Neural cell (in vitro differentiated cells): ENCODE data around the gene CTLA4. TPM values are rescaled to one million over a fixed set of nuclear protein-coding genes. Genes with fewer than 3 reads are reported as not detected.

ENCODE experiments used
- H2AFZ ChIP-seq: fragments of 200-600, 300-800 bp; sonication (generic), shearing (Covaris generic); 2 replicates; pipeline ENCODE4 v1.6.0; 2014; ENCODE audit warnings: low read depth, mild to moderate bottlenecking, antibody characterized with exemption, low read length, moderate library complexity
- H3F3A ChIP-seq: fragments of 200-600 bp; shearing (Covaris generic); 2 replicates; pipeline ENCODE4 v1.6.1; 2016; ENCODE audit warnings: mild to moderate bottlenecking, moderate library complexity, mixed read lengths, antibody characterized with exemption, low read length; ENCODE audit not compliant: insufficient read depth, poor library complexity, severe bottlenecking
- H3K27ac ChIP-seq: fragments of 200-600, 300-800 bp; sonication (generic), shearing (Covaris generic); 2 replicates; pipeline ENCODE4 v1.5.1; 2014; ENCODE audit warnings: mild to moderate bottlenecking, low read length, moderate library complexity
- H3K27me3 ChIP-seq: fragments of 300-800, 200-600 bp; sonication (generic), shearing (Covaris generic); 2 replicates; pipeline ENCODE4 v1.6.0; 2014; ENCODE audit warnings: mild to moderate bottlenecking, low read depth, low read length, moderate library complexity; ENCODE audit not compliant: insufficient read depth
- H3K36me3 ChIP-seq: fragments of 300-800, 200-600 bp; sonication (generic), shearing (Covaris generic); 2 replicates; pipeline ENCODE4 v1.5.1; 2014; ENCODE audit warnings: mild to moderate bottlenecking, antibody characterized with exemption, low read length, moderate library complexity; ENCODE audit not compliant: insufficient read depth
- H3K4me2 ChIP-seq: fragments of 300-800, 200-600 bp; sonication (generic), shearing (Covaris generic); 2 replicates; pipeline ENCODE4 v1.6.0; 2014; ENCODE audit warnings: mild to moderate bottlenecking, low read length
- H3K4me3 ChIP-seq: fragments of 300-800, 200-600 bp; sonication (generic), shearing (Covaris generic); 2 replicates; pipeline ENCODE4 v1.5.1; 2014; ENCODE audit warnings: mild to moderate bottlenecking, low read length, moderate library complexity
- H3K79me2 ChIP-seq: fragments of 200-600 bp; shearing (Covaris generic); replicated peaks from 2 replicates; pipeline ENCODE4 v1.6.0; 2014; ENCODE audit warnings: mild to moderate bottlenecking, low read length, moderate library complexity; ENCODE audit not compliant: insufficient read depth
- H3K9ac ChIP-seq: fragments of 300-800, 200-600 bp; sonication (generic), shearing (Covaris generic); 2 replicates; pipeline ENCODE4 v1.6.1; 2016; ENCODE audit warnings: mild to moderate bottlenecking, low read length, mixed read lengths
- H3K9me2 ChIP-seq: fragments of 200-600 bp; shearing (Covaris generic); 2 replicates; pipeline ENCODE4 v1.6.1; 2016; ENCODE audit warnings: mild to moderate bottlenecking, low read length, mixed read lengths; ENCODE audit not compliant: insufficient read depth
- H3K9me3 ChIP-seq: fragments of 200-600, 300-800 bp; sonication (generic), shearing (Covaris generic); 2 replicates; pipeline ENCODE4 v1.6.1; 2016; ENCODE audit warnings: mild to moderate bottlenecking, mixed run types, low read length, moderate library complexity, mixed read lengths
- H4K20me1 ChIP-seq: fragments of 200-600 bp; shearing (Covaris generic); 2 replicates; pipeline ENCODE4 v1.6.1; 2016; ENCODE audit warnings: mild to moderate bottlenecking, mixed run types; ENCODE audit not compliant: insufficient read depth
- EP300 ChIP-seq: fragments of 450-650 bp; conservative IDR thresholded peaks from 2 replicates; pipeline ENCODE4 v1.6.1; 2014; ENCODE audit warnings: antibody characterized with exemption, mild to moderate bottlenecking, moderate library complexity; ENCODE audit not compliant: poor library complexity, severe bottlenecking
- EZH2 ChIP-seq: fragments of 200-600, 300-800 bp; shearing (Covaris generic), sonication (generic); IDR thresholded peaks from 2 replicates; pipeline ENCODE4 v1.6.1; 2014; ENCODE audit warnings: antibody characterized with exemption, low read length, borderline replicate concordance, mild to moderate bottlenecking; ENCODE audit not compliant: insufficient read depth, poor library complexity, severe bottlenecking
- MXI1 ChIP-seq: fragments of 450-650 bp; conservative IDR thresholded peaks from 2 replicates; pipeline ENCODE4 v1.6.1; 2014; ENCODE audit warnings: antibody characterized with exemption, mild to moderate bottlenecking; ENCODE audit not compliant: poor library complexity, severe bottlenecking
- POLR2AphosphoS5 ChIP-seq: IDR thresholded peaks from 2 replicates; pipeline ENCODE4 v1.6.1; 2012
- RAD21 ChIP-seq: fragments of 450-650 bp; conservative IDR thresholded peaks from 2 replicates; pipeline ENCODE4 v1.6.1; 2014; ENCODE audit warnings: antibody characterized with exemption, mild to moderate bottlenecking, moderate library complexity
- SMC3 ChIP-seq: fragments of 450-650 bp; conservative IDR thresholded peaks from 2 replicates; pipeline ENCODE4 v1.6.1; 2014; ENCODE audit warnings: antibody characterized with exemption, mild to moderate bottlenecking, moderate library complexity; ENCODE audit not compliant: poor library complexity
- TAF1 ChIP-seq: IDR thresholded peaks from 2 replicates; pipeline ENCODE4 v1.6.1; 2012; ENCODE audit warnings: low read depth
- polyA plus RNA-seq: library from polyadenylated mRNA; depleted of rRNA; stranded (reverse); fragments of >200 nt; gene quantifications from 2 replicates; pipeline ENCODE4 v1.2.3, GENCODE V29; 2014
- TF ChIP-seq, protein P1 (sequence below): IDR thresholded peaks from 2 replicates; pipeline ENCODE4 v1.6.1; 2012; ENCODE audit warnings: borderline replicate concordance
- TF ChIP-seq, protein P2 (sequence below): fragments of 450-650 bp; IDR thresholded peaks from 2 replicates; pipeline ENCODE4 v1.5.1; 2014; ENCODE audit warnings: antibody characterized with exemption, mild to moderate bottlenecking, moderate library complexity; ENCODE audit not compliant: poor library complexity, severe bottlenecking

Gene CTLA4
- polyA plus RNA-seq, 1 donor from 2014 or later: not detected

DNA sequence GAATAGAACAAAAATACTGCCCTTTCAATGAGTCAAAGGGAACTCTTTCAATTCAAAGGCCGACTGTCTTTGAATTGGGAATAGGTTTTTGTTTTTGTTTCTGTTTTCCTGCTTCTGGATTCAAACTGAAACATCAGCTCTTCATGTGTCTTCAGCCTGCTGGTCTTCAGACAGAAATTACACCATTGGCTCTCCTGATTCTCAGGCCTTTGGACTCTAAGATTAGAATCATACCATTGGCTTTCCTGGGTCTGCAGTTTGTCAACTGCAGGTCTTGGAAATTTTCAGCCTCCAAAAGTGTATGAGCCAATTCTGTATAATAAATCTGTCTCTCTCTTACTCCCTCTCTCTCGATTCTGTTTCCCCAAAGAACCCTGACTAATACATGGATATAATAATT is 31.1 kb downstream of the CTLA4 start:
- Histone ChIP-seq H3K27ac (no peak overlapping the region), H3K9me2 (no peaks in the 10 kb centered on the region), H3K9me3 (no peaks in the 10 kb centered on the region), H3K79me2 (no peaks in the 10 kb centered on the region), H3K36me3 (no peaks in the 10 kb centered on the region), H2AFZ (no peak overlapping the region), H3K9ac (no peak overlapping the region), H3F3A (no peaks in the 10 kb centered on the region), H3K4me3 (no peak overlapping the region), H3K27me3 (no peaks in the 10 kb centered on the region), H3K4me2 (no peak overlapping the region), H4K20me1 (no peaks in the 10 kb centered on the region)
- TF ChIP-seq, protein P1, sequence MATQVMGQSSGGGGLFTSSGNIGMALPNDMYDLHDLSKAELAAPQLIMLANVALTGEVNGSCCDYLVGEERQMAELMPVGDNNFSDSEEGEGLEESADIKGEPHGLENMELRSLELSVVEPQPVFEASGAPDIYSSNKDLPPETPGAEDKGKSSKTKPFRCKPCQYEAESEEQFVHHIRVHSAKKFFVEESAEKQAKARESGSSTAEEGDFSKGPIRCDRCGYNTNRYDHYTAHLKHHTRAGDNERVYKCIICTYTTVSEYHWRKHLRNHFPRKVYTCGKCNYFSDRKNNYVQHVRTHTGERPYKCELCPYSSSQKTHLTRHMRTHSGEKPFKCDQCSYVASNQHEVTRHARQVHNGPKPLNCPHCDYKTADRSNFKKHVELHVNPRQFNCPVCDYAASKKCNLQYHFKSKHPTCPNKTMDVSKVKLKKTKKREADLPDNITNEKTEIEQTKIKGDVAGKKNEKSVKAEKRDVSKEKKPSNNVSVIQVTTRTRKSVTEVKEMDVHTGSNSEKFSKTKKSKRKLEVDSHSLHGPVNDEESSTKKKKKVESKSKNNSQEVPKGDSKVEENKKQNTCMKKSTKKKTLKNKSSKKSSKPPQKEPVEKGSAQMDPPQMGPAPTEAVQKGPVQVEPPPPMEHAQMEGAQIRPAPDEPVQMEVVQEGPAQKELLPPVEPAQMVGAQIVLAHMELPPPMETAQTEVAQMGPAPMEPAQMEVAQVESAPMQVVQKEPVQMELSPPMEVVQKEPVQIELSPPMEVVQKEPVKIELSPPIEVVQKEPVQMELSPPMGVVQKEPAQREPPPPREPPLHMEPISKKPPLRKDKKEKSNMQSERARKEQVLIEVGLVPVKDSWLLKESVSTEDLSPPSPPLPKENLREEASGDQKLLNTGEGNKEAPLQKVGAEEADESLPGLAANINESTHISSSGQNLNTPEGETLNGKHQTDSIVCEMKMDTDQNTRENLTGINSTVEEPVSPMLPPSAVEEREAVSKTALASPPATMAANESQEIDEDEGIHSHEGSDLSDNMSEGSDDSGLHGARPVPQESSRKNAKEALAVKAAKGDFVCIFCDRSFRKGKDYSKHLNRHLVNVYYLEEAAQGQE: no peak
- TF ChIP-seq TAF1 (no peak), SMC3 (no peak), EP300 (no peak), RAD21 (no peak), POLR2AphosphoS5 (no peak), MXI1 (no peak), EZH2 (no peak)
- TF ChIP-seq, protein P2, sequence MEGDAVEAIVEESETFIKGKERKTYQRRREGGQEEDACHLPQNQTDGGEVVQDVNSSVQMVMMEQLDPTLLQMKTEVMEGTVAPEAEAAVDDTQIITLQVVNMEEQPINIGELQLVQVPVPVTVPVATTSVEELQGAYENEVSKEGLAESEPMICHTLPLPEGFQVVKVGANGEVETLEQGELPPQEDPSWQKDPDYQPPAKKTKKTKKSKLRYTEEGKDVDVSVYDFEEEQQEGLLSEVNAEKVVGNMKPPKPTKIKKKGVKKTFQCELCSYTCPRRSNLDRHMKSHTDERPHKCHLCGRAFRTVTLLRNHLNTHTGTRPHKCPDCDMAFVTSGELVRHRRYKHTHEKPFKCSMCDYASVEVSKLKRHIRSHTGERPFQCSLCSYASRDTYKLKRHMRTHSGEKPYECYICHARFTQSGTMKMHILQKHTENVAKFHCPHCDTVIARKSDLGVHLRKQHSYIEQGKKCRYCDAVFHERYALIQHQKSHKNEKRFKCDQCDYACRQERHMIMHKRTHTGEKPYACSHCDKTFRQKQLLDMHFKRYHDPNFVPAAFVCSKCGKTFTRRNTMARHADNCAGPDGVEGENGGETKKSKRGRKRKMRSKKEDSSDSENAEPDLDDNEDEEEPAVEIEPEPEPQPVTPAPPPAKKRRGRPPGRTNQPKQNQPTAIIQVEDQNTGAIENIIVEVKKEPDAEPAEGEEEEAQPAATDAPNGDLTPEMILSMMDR: no peak

DNA sequence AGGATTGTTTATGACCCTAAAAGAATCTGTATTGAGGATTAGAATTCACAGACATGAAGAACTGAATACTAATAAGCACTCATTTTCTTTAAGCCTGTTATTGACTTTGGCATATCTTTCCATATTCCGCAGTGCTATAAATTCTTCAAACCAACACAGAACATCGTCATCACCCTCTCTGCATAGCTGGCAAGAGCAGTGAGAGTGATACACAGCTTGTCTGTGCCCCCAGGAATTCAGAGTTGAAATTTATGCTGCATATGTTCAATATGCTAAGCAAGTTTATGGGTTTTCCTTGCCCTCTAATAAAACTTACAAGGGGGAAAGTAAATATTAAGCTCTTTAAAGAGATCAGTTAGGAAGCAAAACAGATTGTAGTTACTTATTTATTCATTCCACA is 32.7 kb downstream of the CTLA4 start:
- H3K27ac ChIP-seq: no peak overlapping the region
- H3K4me3 ChIP-seq: no peak overlapping the region
- H3K27me3 ChIP-seq: no peaks in the 10 kb centered on the region
- no peaks in the 10 kb centered on the region for H3K36me3 ChIP-seq
- H4K20me1 ChIP-seq: no peaks in the 10 kb centered on the region
- H3K9ac ChIP-seq: no peak overlapping the region
- no peaks in the 10 kb centered on the region for H3K79me2 ChIP-seq
- no peaks in the 10 kb centered on the region for H3K9me3 ChIP-seq
- no peaks in the 10 kb centered on the region for H3K9me2 ChIP-seq
- H3F3A ChIP-seq: no peaks in the 10 kb centered on the region
- no peak overlapping the region for H2AFZ ChIP-seq
- no peak overlapping the region for H3K4me2 ChIP-seq
- TF ChIP-seq POLR2AphosphoS5: no peak
- TF ChIP-seq EZH2: no peak
- TF ChIP-seq, protein P2: no peak
- TF ChIP-seq, protein P1: no peak
- TF ChIP-seq RAD21: no peak
- TF ChIP-seq MXI1: no peak
- no peak for TF ChIP-seq TAF1
- no peak for TF ChIP-seq EP300
- TF ChIP-seq SMC3: no peak
